ENCODE data around the gene SMAP1. TPM values are rescaled to one million over a fixed set of nuclear protein-coding genes. Genes with fewer than 3 reads are reported as not detected.

Gene SMAP1
- total RNA-seq, 1 donor from 2014 or later: 33.3 TPM

- Mint-ChIP-seq H3K27me3 (ENCODE audit: unreplicated experiment) (no peaks in the 10 kb centered on the region), H3K4me3 (ENCODE audit: unreplicated experiment) (no peak overlapping the region), H3K27ac (ENCODE audit: unreplicated experiment) (no peak overlapping the region), H3K9me3 (ENCODE audit: unreplicated experiment) (peaks cover 4% of the 10 kb centered on the region), H3K36me3 (ENCODE audit: unreplicated experiment) (no peaks in the 10 kb centered on the region), H3K4me1 (ENCODE audit: low read depth, unreplicated experiment) (no peaks in the 10 kb centered on the region)
- TF ChIP-seq CTCF (IDR thresholded peaks at IDR 0.05; ENCODE audit: partially characterized antibody, unreplicated experiment): no peak
- DNase-seq: no peak
Observed at GRCh38 chr6:70779934-70780333, 112.3 kb downstream of the SMAP1 start.

GRCh38 chr6:70790483-70791224 lies 123.0 kb downstream of the SMAP1 start:
- DNase-seq: no peak
- Mint-ChIP-seq H3K27ac (ENCODE audit: unreplicated experiment) (no peak overlapping the region), H3K4me1 (ENCODE audit: low read depth, unreplicated experiment) (no peaks in the 10 kb centered on the region), H3K27me3 (ENCODE audit: unreplicated experiment) (peaks cover 4% of the 10 kb centered on the region), H3K9me3 (ENCODE audit: unreplicated experiment) (no peaks in the 10 kb centered on the region), H3K36me3 (ENCODE audit: unreplicated experiment) (peaks cover 11% of the 10 kb centered on the region), H3K4me3 (ENCODE audit: unreplicated experiment) (no peak overlapping the region)
- TF ChIP-seq CTCF (IDR thresholded peaks at IDR 0.05; ENCODE audit: partially characterized antibody, unreplicated experiment): no peak

GRCh38 chr6:70797625-70798024 lies 129.9 kb downstream of the SMAP1 start:
- no peak overlapping the region for H3K27ac Mint-ChIP-seq (ENCODE audit: unreplicated experiment)
- H3K27me3 Mint-ChIP-seq (ENCODE audit: unreplicated experiment): peaks cover 4% of the 10 kb centered on the region
- no peaks in the 10 kb centered on the region for H3K9me3 Mint-ChIP-seq (ENCODE audit: unreplicated experiment)
- no peak for TF ChIP-seq CTCF (IDR thresholded peaks at IDR 0.05; ENCODE audit: partially characterized antibody, unreplicated experiment)
- peaks cover 7% of the 10 kb centered on the region for H3K36me3 Mint-ChIP-seq (ENCODE audit: unreplicated experiment)
- no peak overlapping the region for H3K4me3 Mint-ChIP-seq (ENCODE audit: unreplicated experiment)
- DNase-seq: no peak
- H3K4me1 Mint-ChIP-seq (ENCODE audit: low read depth, unreplicated experiment): no peaks in the 10 kb centered on the region

GRCh38 chr6:70806086-70806485 lies 138.4 kb downstream of the SMAP1 start:
- no peak for DNase-seq
- no peak for TF ChIP-seq CTCF (IDR thresholded peaks at IDR 0.05; ENCODE audit: partially characterized antibody, unreplicated experiment)
- H3K27me3 Mint-ChIP-seq (ENCODE audit: unreplicated experiment): peaks cover 2% of the 10 kb centered on the region
- H3K36me3 Mint-ChIP-seq (ENCODE audit: unreplicated experiment): peaks cover 14% of the 10 kb centered on the region
- H3K4me1 Mint-ChIP-seq (ENCODE audit: low read depth, unreplicated experiment): peaks cover 3% of the 10 kb centered on the region
- peaks cover 2% of the 10 kb centered on the region for H3K9me3 Mint-ChIP-seq (ENCODE audit: unreplicated experiment)
- H3K4me3 Mint-ChIP-seq (ENCODE audit: unreplicated experiment): no peak overlapping the region
- H3K27ac Mint-ChIP-seq (ENCODE audit: unreplicated experiment): no peak overlapping the region

GRCh38 chr6:70811788-70812187 lies 144.1 kb downstream of the SMAP1 start:
- Mint-ChIP-seq H3K27ac (ENCODE audit: unreplicated experiment) (no peak overlapping the region), H3K27me3 (ENCODE audit: unreplicated experiment) (no peaks in the 10 kb centered on the region), H3K4me3 (ENCODE audit: unreplicated experiment) (no peak overlapping the region), H3K9me3 (ENCODE audit: unreplicated experiment) (no peaks in the 10 kb centered on the region), H3K36me3 (ENCODE audit: unreplicated experiment) (no peaks in the 10 kb centered on the region), H3K4me1 (ENCODE audit: low read depth, unreplicated experiment) (peaks cover 15% of the 10 kb centered on the region)
- no peak for DNase-seq
- no peak for TF ChIP-seq CTCF (IDR thresholded peaks at IDR 0.05; ENCODE audit: partially characterized antibody, unreplicated experiment)

Data from glutamatergic neuron (in vitro differentiated cells).